ENCODE measurements around the gene ZNF853.
"Not testable (repeated sequence)": the region's sequence is repeated elsewhere in the genome, so short reads cannot be mapped to it uniquely, and the experiment has no call there.

Gene ZNF853

GRCh38 chr7:6614953-6615722 is at the start of gene ZNF853:
Gene ZNF853 (plus strand): TSS chr7:6615610. CDS start chr7:6616175, 565 bp downstream.
- DNase-seq (ENCODE audit: low read depth), result no peak

GRCh38 chr7:6565655-6566054 is 49.8 kb upstream of the ZNF853 start:
- DNase-seq (ENCODE audit: low read depth), result no peak

- DNase-seq (ENCODE audit: low read depth), result no peak
Measured at GRCh38 chr7:6567886-6568285, 47.5 kb upstream of the ZNF853 start.

GRCh38 chr7:6571160-6571779 is 44.1 kb upstream of the ZNF853 start:
- DNase-seq (ENCODE audit: low read depth), result no peak

GRCh38 chr7:6575281-6576023 is 40.0 kb upstream of the ZNF853 start:
- no peak for DNase-seq (ENCODE audit: low read depth)

- no peak for DNase-seq (ENCODE audit: low read depth)
Measured at GRCh38 chr7:6576024-6576866, 39.2 kb upstream of the ZNF853 start.

- DNase-seq (ENCODE audit: low read depth), result not testable (repeated sequence)
Measured at GRCh38 chr7:6576867-6577368, 38.5 kb upstream of the ZNF853 start.

- DNase-seq (ENCODE audit: low read depth), result peak; percentile 67
Measured at GRCh38 chr7:6577369-6578113, 37.9 kb upstream of the ZNF853 start, which contains the start of gene ZDHHC4. Gene ZDHHC4 (plus strand): TSS chr7:6577454. CDS start chr7:6580562, 3,108 bp downstream.

GRCh38 chr7:6578114-6579084 is 37.0 kb upstream of the ZNF853 start:
- no peak for DNase-seq (ENCODE audit: low read depth)

- DNase-seq (ENCODE audit: low read depth), result no peak
Measured at GRCh38 chr7:6579446-6579845, 36.0 kb upstream of the ZNF853 start.

GRCh38 chr7:6585746-6586432 is 29.5 kb upstream of the ZNF853 start:
- not testable (repeated sequence) for DNase-seq (ENCODE audit: low read depth)

- DNase-seq (ENCODE audit: low read depth), result no peak
Measured at GRCh38 chr7:6588566-6588965, 26.8 kb upstream of the ZNF853 start.

GRCh38 chr7:6589151-6589828 is 26.1 kb upstream of the ZNF853 start:
- no peak for DNase-seq (ENCODE audit: low read depth)

- DNase-seq (ENCODE audit: low read depth), result peak; percentile 59
Measured at GRCh38 chr7:6589829-6590644, 25.4 kb upstream of the ZNF853 start, which contains the start of gene INTS15. Gene INTS15 (plus strand): TSS chr7:6590021. CDS start chr7:6590284, 263 bp downstream.

GRCh38 chr7:6590645-6591110 is 24.7 kb upstream of the ZNF853 start:
- DNase-seq (ENCODE audit: low read depth), result no peak

GRCh38 chr7:6600093-6600492 is 15.3 kb upstream of the ZNF853 start:
- DNase-seq (ENCODE audit: low read depth), result no peak

- no peak for DNase-seq (ENCODE audit: low read depth)
Measured at GRCh38 chr7:6604458-6604857, 11.0 kb upstream of the ZNF853 start.
